SHP77 treated with DMSO at 0.1 percent for 48 hours (cell line): ENCODE data around the gene PRRC2B.
"Not testable (repeated sequence)": the region's sequence is repeated elsewhere in the genome, so short reads cannot be mapped to it uniquely, and the experiment has no call there.

Experiments used
- DNase-seq: peaks from one replicate; lab custom pipeline; 2025; lab: John Stamatoyannopoulos, UW

The PRRC2B gene

DNA sequence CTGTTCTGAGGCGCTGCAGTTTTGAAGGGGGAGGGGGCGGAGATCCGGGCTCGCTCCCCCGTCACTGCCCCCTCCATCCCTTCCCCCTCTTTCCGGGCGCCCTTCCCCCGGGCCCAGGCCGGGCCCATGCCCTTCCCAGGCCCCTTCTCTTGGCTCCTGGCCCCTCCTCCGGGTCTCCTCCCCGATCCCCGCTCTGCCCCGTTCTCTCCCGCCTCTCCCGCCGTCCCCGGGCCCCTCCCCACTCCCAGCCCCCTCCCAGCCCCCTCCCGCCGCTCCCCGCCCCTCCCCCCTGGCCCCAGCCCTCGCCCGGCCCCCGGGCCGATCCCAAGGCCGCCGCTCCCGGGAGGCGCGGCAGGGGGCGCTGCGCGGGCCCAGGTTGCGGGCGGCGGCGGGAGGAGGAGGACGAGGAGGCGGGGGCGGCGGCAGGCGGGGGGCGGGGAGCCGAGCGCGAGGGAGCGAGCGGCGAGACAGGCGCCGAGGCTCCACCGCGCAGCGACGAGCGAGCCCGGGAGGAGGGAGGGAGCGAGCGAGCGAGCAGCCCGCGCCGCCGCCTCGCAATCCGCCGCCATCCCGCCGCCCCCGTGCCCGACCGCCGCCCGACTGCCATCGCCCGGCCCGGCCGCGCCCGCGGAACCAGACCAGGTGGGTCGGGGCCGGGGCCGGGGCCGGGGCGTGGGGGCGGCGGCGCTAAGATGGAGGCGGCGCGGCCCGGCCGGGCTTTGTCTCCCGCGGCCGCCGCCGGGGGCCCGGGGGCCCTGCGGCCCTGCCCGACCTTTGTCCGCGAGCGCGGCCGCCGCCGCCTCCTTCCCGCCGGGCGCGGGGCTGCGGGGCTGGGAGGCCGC lies at the start of gene PRRC2B:
Gene PRRC2B (plus strand): TSS at position 465 of the 842 bp plus-strand sequence. CDS start 36,059 bp downstream, outside the sequence.
- peak; percentile 75 for DNase-seq

- DNase-seq, result not testable (repeated sequence)
Measured at GRCh38 chr9:131344931-131345535, 48.9 kb upstream of the PRRC2B start.

DNA sequence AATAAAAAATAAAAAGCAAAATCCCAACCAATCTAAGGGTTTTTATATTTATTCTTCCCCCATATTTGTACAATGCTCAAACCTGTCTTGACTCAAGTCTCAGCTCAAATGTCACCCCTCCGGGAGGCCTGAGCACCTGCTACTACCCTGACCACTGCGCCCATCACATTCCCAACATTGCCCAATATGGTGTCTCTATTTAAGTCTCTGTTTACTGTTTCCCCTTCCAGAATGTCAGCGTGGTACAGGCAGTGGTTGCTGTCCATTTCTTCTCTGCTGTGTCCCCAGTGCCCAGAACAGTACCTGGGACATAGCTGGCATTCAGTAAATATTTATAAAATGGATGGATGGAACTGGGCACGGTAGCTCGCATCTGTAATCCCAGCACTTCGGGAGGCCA lies 47.3 kb upstream of the PRRC2B start:
- DNase-seq, result no peak

DNA sequence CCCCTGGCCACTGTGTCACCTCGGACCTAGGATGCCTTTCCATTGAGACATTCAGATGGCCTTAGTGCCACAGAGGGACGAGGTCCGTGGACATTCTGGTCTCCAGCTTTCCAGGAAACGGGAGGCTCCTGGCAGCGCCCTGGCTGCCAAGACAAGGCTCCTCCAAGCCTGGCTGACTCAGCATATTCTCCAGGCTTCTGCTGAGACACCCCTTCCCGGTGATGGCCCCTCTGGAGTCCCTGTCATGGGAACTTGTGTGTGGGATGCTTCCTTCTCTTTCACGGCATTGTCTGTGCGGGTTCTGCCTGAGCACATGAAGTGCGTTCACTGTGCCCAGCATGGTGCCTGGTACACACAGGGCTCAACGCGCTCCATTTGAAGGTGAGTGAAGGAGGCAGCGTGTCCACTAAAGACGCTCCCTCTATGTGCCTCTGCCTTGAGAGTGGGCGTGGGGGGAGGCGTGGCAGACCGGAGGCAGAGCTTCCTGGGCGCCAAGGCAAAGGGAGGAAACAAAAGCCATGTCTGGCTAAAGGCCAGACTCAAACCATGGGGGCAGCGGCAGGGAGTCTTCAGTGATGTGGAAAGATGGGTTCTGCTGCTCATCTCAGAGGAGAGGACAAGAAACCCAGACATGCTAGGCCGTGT lies 46.4 kb upstream of the PRRC2B start:
- no peak for DNase-seq

- no peak for DNase-seq
Measured at GRCh38 chr9:131348631-131349521, 45.0 kb upstream of the PRRC2B start.

DNA sequence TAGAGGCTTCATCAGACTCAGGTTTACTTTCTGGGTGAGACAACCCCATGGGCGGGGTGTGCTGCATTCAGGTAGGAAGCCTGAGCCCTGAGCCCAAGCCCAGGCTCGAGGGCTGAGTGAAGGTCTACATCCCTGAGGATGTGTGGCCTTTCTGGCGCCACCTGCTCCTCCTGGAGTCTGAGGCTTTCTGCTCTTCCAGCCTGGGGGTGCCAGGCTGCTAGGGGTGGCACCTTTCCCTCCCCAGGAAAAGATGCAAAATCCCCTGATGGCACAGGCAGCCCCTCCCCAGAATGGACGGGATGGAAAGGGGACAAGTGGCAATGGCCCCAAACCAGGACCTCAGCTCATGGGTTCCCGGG lies 44.4 kb upstream of the PRRC2B start:
- no peak for DNase-seq

GRCh38 chr9:131349881-131350563 lies 43.9 kb upstream of the PRRC2B start:
- peak; percentile 77 for DNase-seq

GRCh38 chr9:131356479-131356878 lies 37.4 kb upstream of the PRRC2B start:
- DNase-seq, result not testable (repeated sequence)

GRCh38 chr9:131358556-131358955 lies 35.3 kb upstream of the PRRC2B start:
- no peak for DNase-seq

- DNase-seq, result no peak
Measured at GRCh38 chr9:131361202-131361833, 32.6 kb upstream of the PRRC2B start.

DNA sequence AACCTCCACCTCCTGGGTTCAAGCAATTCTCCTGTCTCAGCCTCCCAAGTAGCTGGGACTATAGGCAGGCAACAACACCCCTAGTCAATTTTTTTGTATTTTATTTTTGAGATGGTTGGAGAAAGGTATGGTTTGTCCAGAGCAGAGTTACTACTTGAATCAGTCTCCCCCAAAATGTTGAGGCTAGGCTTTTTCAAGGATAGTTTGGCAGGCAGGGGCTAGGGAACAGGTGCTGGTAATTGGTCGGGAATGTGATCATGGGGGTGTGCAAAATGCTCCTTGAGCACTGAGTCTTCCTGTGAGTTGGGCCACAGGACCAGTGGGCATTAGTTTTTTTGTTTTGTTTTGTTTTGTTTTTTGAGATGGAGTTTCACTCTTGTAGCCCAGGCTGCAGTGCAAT lies 28.3 kb upstream of the PRRC2B start:
- no peak for DNase-seq

DNA sequence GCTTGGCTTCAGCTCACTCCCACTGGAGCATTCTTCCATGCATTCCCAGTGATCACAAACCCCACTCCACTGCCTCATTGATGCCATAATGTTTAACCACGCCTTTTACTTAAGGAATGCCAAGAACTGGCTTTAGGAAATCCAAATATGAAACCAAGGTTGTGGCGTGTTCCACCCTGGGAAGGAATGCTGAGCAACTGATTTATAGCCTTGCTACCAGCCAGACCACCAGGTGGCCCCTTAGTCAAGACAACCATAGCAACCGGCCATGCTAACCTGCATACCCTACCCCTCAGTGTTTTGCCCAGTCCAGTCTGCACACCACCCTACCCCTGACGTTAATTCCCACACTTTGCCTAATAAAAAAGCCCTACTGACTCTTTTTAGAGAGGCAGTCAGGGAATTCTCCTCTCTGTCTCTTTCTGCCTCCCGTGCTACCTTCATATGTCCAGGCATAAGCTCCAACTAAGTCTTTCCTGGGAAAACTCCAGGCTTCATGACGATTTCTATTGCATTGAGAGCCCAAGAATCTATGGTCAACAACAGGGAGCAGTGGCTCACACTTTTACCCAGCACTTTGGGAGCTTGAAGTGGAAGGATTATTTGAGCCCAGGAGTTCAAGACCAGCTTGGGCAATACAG lies 27.0 kb upstream of the PRRC2B start:
- DNase-seq, result no peak

DNA sequence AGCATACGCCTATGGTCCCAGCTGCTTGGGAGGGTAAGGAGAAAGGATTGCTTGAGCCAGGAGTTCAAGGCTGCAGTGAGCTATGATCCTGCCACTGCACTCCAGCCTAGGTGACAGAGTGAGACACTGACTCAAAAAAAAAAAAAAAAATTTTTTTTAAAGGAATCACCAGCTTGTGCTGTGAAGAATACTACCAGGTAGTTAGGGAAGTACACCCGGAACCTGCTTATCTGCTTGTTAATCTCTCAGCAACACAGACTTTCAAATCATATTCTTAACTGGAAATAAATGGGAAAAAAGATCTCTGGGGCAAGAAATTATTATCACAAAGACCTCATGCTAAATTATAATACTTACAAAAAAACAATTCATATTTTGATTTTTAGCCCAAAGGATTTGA lies 26.4 kb upstream of the PRRC2B start:
- DNase-seq, result no peak

DNA sequence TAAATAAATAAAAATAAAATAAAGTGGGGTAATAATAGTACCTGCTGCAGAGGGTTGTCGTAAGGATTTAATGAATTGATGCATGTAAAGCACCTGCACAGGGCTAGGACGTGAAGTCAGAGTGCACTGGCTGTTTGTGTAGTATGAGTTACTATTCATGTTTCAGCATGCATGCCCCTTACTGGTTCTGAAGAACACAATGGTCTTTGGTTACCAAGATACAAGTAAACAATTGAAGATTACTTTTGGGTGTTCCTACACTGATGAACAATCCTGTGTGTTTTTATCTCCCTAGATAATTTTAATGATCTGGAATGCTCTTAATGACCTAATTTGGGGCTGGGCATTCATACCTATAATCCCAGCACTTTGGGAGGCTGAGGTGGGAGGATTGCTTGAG lies 23.2 kb upstream of the PRRC2B start:
- DNase-seq, result no peak

DNA sequence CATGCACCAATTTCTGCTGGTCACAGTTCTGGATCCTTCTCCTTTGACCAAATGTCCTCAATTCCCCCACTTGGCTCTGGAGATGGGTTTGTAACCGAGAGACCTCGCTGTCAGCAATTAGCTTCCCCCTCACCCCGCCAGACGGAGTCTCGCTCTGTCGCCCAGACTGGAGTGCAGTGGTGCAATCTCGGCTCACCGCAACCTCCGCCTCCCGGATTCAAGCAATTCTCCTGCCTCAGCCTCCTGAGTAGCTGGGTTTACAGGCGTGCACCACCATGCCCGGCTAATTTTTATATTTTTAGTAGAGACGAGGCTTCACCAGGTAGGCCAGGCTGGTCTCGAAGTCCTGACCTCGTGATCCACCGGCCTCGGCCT lies 21.3 kb upstream of the PRRC2B start:
- DNase-seq, result not testable (repeated sequence)

GRCh38 chr9:131374638-131375037 lies 19.2 kb upstream of the PRRC2B start:
- not testable (repeated sequence) for DNase-seq

- no peak for DNase-seq
Measured at GRCh38 chr9:131379056-131379455, 14.8 kb upstream of the PRRC2B start.

GRCh38 chr9:131382850-131383729 lies 10.8 kb upstream of the PRRC2B start:
- peak; percentile 55 for DNase-seq

GRCh38 chr9:131385296-131385695 lies 8.6 kb upstream of the PRRC2B start:
- DNase-seq, result no peak

DNA sequence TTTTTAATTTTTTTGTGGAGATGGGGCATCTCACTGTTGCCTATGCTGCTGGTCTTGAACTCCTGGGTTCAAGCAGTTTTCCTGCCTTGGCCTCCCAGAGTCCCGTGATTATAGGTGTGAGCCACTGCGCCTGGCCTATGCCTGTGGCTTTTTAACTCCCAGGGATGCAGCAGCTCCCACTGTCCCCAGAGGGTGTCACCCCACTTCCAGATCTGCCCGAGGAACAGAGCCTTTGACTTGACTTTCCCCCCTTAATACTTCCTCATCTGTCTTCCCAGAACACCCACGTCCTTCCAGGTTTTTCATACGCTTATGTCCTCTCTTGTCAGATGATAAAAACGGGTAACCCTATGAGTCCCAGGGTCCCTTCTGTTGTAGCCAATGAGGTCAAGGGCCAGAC lies 7.6 kb upstream of the PRRC2B start:
- no peak for DNase-seq
